ENCODE results near the gene SFMBT2. TPM values are rescaled to one million over a fixed set of nuclear protein-coding genes. Genes with fewer than 3 reads are reported as not detected.

Gene SFMBT2
- total RNA-seq, 1 experiment from 2014 or later = 1.3 TPM

GRCh38 chr10:7444551-7445121, 33.8 kb upstream of the SFMBT2 start:
- Histone ChIP-seq H3K9me3 (ENCODE audit: control insufficient read depth, insufficient read depth, low read depth, low read length) (no peaks in the 10 kb centered on the region; the same call in 1 of the 2 replicates), H3K27me3 (ENCODE audit: control insufficient read depth, insufficient read depth, low read length) (no peaks in the 10 kb centered on the region), H3K4me3 (ENCODE audit: low read depth in 2 of 2, low read length in 2 of 2) (no peak overlapping the region), H3K4me1 (ENCODE audit: control insufficient read depth, insufficient read depth, low read length) (no peaks in the 10 kb centered on the region), H3K27ac (ENCODE audit: low read length) (no peak overlapping the region), H3K36me3 (ENCODE audit: control insufficient read depth, insufficient read depth, low read length) (no peaks in the 10 kb centered on the region)
- in situ Hi-C loops (cut with HindIII; ENCODE audit: low pct_unique_long_range_greater_than_20kb, low sequenced_read_pairs) (no loop called here), intact Hi-C loops (cut with micrococcal nuclease; ENCODE audit: unreplicated experiment) (no loop called here)
- ATAC-seq = no peak
- DNase-seq (ENCODE audit: low read depth, low spot score) = no peak
- ChIA-PET CTCF (no interaction called here), POLR2A (no interaction called here)
- TF ChIP-seq SIN3A (IDR thresholded peaks at IDR 0.05; ENCODE audit: borderline replicate concordance, insufficient read depth, low read depth, low read length) = no peak
- no peak for TF ChIP-seq POLR2AphosphoS5 (IDR thresholded peaks at IDR 0.05; ENCODE audit: low read depth, low read length)
- TF ChIP-seq REST (IDR thresholded peaks at IDR 0.05; ENCODE audit: insufficient read depth in 1 of 2, low read depth in 2 of 2, low read length in 1 of 2) = no peak
- no peak for TF ChIP-seq CTCF (IDR thresholded peaks at IDR 0.05)
- TF ChIP-seq TCF7L2 (IDR thresholded peaks at IDR 0.05; ENCODE audit: low read depth, low read length) = no peak
- no TSS peak for BruUV-seq (replicated peaks)

GRCh38 chr10:7443036-7443435, 32.2 kb upstream of the SFMBT2 start:
- H3K4me1 ChIP-seq (ENCODE audit: control insufficient read depth, insufficient read depth, low read length) = no peaks in the 10 kb centered on the region
- intact Hi-C loops (cut with micrococcal nuclease; ENCODE audit: unreplicated experiment) (no loop called here), in situ Hi-C loops (cut with HindIII; ENCODE audit: low pct_unique_long_range_greater_than_20kb, low sequenced_read_pairs) (no loop called here)
- ChIA-PET POLR2A (no interaction called here), CTCF (no interaction called here)
- no peaks in the 10 kb centered on the region for H3K27me3 ChIP-seq (ENCODE audit: control insufficient read depth, insufficient read depth, low read length)
- no peak overlapping the region for H3K4me3 ChIP-seq (ENCODE audit: low read depth in 2 of 2, low read length in 2 of 2)
- no peaks in the 10 kb centered on the region for H3K9me3 ChIP-seq (ENCODE audit: control insufficient read depth, insufficient read depth, low read depth, low read length)
- no peak overlapping the region for H3K27ac ChIP-seq (ENCODE audit: low read length)
- BruUV-seq (replicated peaks) = no TSS peak
- no peaks in the 10 kb centered on the region for H3K36me3 ChIP-seq (ENCODE audit: control insufficient read depth, insufficient read depth, low read length)
- no peak for ATAC-seq
- no peak for DNase-seq (ENCODE audit: low read depth, low spot score)
- TF ChIP-seq REST (IDR thresholded peaks at IDR 0.05; ENCODE audit: insufficient read depth in 1 of 2, low read depth in 2 of 2, low read length in 1 of 2) (no peak), POLR2AphosphoS5 (IDR thresholded peaks at IDR 0.05; ENCODE audit: low read depth, low read length) (no peak), TCF7L2 (IDR thresholded peaks at IDR 0.05; ENCODE audit: low read depth, low read length) (no peak), SIN3A (IDR thresholded peaks at IDR 0.05; ENCODE audit: borderline replicate concordance, insufficient read depth, low read depth, low read length) (no peak), CTCF (IDR thresholded peaks at IDR 0.05) (no peak)

All from Panc1 (cell line).